Thyroid gland (tissue), 4 donors: ENCODE data around the gene ZNF618.

Source experiments
- CTCF ChIP-seq, 6 experiments: fragments of 200-600 bp in 3 of 6; fragments of 450-650 bp in 3 of 6; sonication (generic) in 3 of 6; IDR thresholded peaks; one replicate each; pipeline ENCODE4 v1.5.1; 2016 to 2019; ENCODE audit warnings: antibody characterized with exemption in 6 of 6, mild to moderate bottlenecking in 2 of 6, inconsistent platforms in 1 of 6, moderate library complexity in 1 of 6
- POLR2A ChIP-seq, 2 donors: fragments of 450-650 bp; IDR thresholded peaks; one replicate each; pipeline ENCODE4 v1.6.1; 2017; ENCODE audit warnings: antibody characterized with exemption in 2 of 2, mild to moderate bottlenecking in 2 of 2, moderate library complexity in 1 of 2

- no peak for TF ChIP-seq CTCF (IDR thresholded peaks at IDR 0.05)
- TF ChIP-seq POLR2A (IDR thresholded peaks at IDR 0.05), result no peak
These were observed 46.1 kb downstream of the ZNF618 start for GRCh38 chr9:113922160-113922559.
